ENCODE measurements around the gene GIGYF2. TPM values are rescaled to one million over a fixed set of nuclear protein-coding genes. Genes with fewer than 3 reads are reported as not detected.
A peak's percentile ranks its signal among the peaks of the same experiment; 100 is the strongest.

Gene GIGYF2
- total and polyA plus RNA-seq, 2 of the 4 experiments (the other 2 are of a cell fraction) = 14.7 to 66.0 TPM

- TF ChIP-seq RCOR1 (IDR thresholded peaks at IDR 0.05; ENCODE audit: insufficient replicate concordance, low read length) = no peak
Measured at GRCh38 chr2:232897598-232898408, 200.7 kb downstream of the GIGYF2 start (continued).

DNA sequence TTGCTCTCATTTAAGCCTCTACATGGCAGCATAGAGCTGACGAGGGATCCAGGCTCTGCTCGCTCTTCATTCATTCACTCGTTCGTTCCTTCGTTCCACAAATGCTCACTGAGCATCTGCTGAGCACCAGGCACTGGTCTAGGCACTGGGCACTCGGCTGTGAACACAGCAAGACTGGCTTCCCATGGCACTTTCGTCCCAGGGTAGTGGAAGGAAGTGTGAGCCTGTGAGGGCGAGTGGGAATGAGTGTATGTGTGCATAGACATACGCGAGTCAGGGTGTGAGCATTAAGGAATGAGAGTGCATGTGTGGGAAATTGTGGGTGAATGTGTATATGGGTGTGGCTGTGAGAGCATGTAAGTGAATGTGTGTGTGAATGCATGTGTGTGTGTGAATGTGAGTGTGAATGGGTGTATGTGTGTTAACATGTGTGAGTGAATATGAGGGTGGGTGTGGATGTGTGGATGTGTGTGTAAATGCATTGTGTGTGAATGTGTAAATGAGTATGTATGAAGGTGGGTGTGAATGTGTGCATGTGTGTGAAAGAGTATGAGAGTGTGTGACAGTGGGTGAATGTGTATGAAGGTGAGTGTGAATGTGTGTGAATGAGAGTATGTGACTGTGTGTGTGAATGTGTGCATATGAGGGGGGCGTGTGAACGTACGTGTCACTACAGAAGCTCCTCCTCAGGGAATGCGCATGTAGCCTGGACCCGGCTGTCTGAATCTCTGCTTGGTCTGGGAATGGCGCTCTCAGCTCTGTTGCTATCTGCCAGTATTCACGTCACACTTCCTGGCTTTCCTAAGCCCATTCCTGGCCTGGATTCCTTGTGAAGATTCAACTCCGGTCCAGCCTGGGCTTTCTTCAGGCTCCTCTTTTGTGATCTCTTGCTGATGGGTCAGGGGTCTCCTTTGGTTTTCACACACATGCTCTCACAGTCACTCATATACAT lies 201.7 kb downstream of the GIGYF2 start:
- Histone ChIP-seq H3K9me1 (ENCODE audit: insufficient read depth, low read length) (peaks cover 12% of the 10 kb centered on the region; the same call in 1 of the 2 replicates), H3K4me2 (ENCODE audit: low read depth, low read length) (no peak overlapping the region), H4K8ac (ENCODE audit: low read depth in 2 of 2, low read length in 2 of 2) (no peak overlapping the region), H3K23ac (ENCODE audit: low read depth, low read length) (no peak overlapping the region), H3K27ac (ENCODE audit: insufficient read depth, low read length) (no peak overlapping the region), H2BK5ac (ENCODE audit: low read depth, low read length, poor library complexity, severe bottlenecking) (peak overlapping the region; percentile 40), H2BK20ac (ENCODE audit: low read depth, low read length) (no peak overlapping the region; the same call in 1 of the 2 replicates), H4K20me1 (ENCODE audit: insufficient read depth, low read length) (no peaks in the 10 kb centered on the region), H2BK15ac (ENCODE audit: low read depth, low read length) (0 out of 3 replicates have a peak overlapping the region, but pooled peaks have one; percentile 6), H2AFZ (replicated peaks; ENCODE audit: low read length, poor library complexity) (peak overlapping the region; percentile 66), H3K14ac (replicated peaks; ENCODE audit: low read depth, low read length) (no peak overlapping the region), H3K36me3 (ENCODE audit: control insufficient read depth, insufficient read depth, low read length) (no peaks in the 10 kb centered on the region), H2AK9ac (replicated peaks; ENCODE audit: low read depth, low read length, poor library complexity) (no peak overlapping the region), H4K91ac (ENCODE audit: insufficient read depth, low read depth, low read length) (0 out of 2 replicates have a peak overlapping the region, but pooled peaks have one; percentile 25), H2BK120ac (ENCODE audit: low read depth, low read length) (no peak overlapping the region), H3K4me3 (ENCODE audit: insufficient read depth, low read depth, low read length) (no peak overlapping the region), H3K18ac (ENCODE audit: low read depth, low read length) (no peak overlapping the region), H3K9ac (ENCODE audit: low read depth, low read length) (no peak overlapping the region), H3K56ac (ENCODE audit: extremely low read depth, insufficient read depth, low read length) (no peak overlapping the region), H4K5ac (ENCODE audit: low read depth, low read length) (no peak overlapping the region), H3K4ac (ENCODE audit: low read depth, low read length) (no peak overlapping the region), H3K79me1 (ENCODE audit: low read depth in 1 of 2, low read length in 2 of 2) (no peaks in the 10 kb centered on the region; a peak in 1 of 4 replicates), H3K27me3 (ENCODE audit: control insufficient read depth, insufficient read depth, low read length) (no peaks in the 10 kb centered on the region), H3K4me1 (ENCODE audit: control insufficient read depth, insufficient read depth, low read length) (peaks cover 9% of the 10 kb centered on the region), H2AK5ac (ENCODE audit: low read depth, low read length) (peak overlapping the region; percentile 44; the same call in 1 of the 2 replicates), H3K9me3 (ENCODE audit: control insufficient read depth, insufficient read depth, low read length) (no peaks in the 10 kb centered on the region)
- ATAC-seq (ENCODE audit: low read depth) (no peak), DNase-seq (peak; percentile 75)
- 79% methylated on average over 11 of the region's 18 CpGs; no CpG with 5 or more reads in 1 of the 2 experiments for whole genome bisulfite sequencing, 2 experiments (ENCODE audit: extremely low coverage in 2 of 2, insufficient read length in 1 of 2)
- intact Hi-C loops (cut with micrococcal nuclease) (no loop called here), in situ Hi-C loops (cut with MboI; ENCODE audit: low sequenced_read_pairs) (no loop called here), dilution Hi-C loops (cut with HindIII; ENCODE audit: low sequenced_read_pairs, unreplicated experiment) (no loop called here)
- ChIA-PET POLR2A (ENCODE audit: unreplicated experiment) (no interaction called here), CTCF (no interaction called here)
- no TSS peak for BruUV-seq (replicated peaks)
- no peak for TF ChIP-seq NFE2L2 (IDR thresholded peaks at IDR 0.05; ENCODE audit: low read depth, low read length)

All from IMR-90 (cell line).